MM.1S (cell line): ENCODE results near the gene TNFRSF13B.
"Not testable (repeated sequence)": the region's sequence is repeated elsewhere in the genome, so short reads cannot be mapped to it uniquely, and the experiment has no call there.

ENCODE experiments used
- DNase-seq: peaks from one replicate; pipeline ENCODE4 v3.0.0-alpha.2; 2015
- H2AFZ ChIP-seq: fragments of 300-600 bp; sonication (generic); 2 replicates; pipeline ENCODE4 v1.6.0; 2016; ENCODE audit warnings: antibody characterized with exemption, low read length
- H3F3A ChIP-seq: fragments of 300-600 bp; sonication (generic); 2 replicates; pipeline ENCODE4 v1.6.1; 2016; ENCODE audit warnings: mild to moderate bottlenecking, antibody characterized with exemption, low read length, moderate library complexity, mixed read lengths; ENCODE audit not compliant: insufficient read depth
- H3K27ac ChIP-seq: fragments of 300-600 bp; sonication (generic); 2 replicates; pipeline ENCODE4 v1.5.1; 2016; ENCODE audit warnings: mild to moderate bottlenecking, low read length
- H3K27me3 ChIP-seq: fragments of 300-600 bp; sonication (generic); replicated peaks from 2 replicates; pipeline ENCODE4 v1.6.0; 2016; ENCODE audit warnings: low read length; ENCODE audit not compliant: insufficient read depth
- H3K36me3 ChIP-seq: fragments of 300-600 bp; sonication (generic); replicated peaks from 2 replicates; pipeline ENCODE4 v1.6.1; 2016; ENCODE audit warnings: mild to moderate bottlenecking, low read length, mixed read lengths; ENCODE audit not compliant: insufficient read depth
- H3K4me1 ChIP-seq: fragments of 300-600 bp; sonication (generic); 2 replicates; pipeline ENCODE4 v1.6.1; 2016; ENCODE audit warnings: low read length, mixed read lengths
- H3K4me2 ChIP-seq: fragments of 300-600 bp; sonication (generic); 2 replicates; pipeline ENCODE4 v1.6.0; 2016; ENCODE audit warnings: low read depth, low read length
- H3K4me3 ChIP-seq: fragments of 300-600 bp; sonication (generic); 2 replicates; pipeline ENCODE4 v1.5.1; 2016; ENCODE audit warnings: low read length, mixed read lengths
- H3K79me2 ChIP-seq: fragments of 300-600 bp; sonication (generic); 2 replicates; pipeline ENCODE4 v1.6.1; 2016; ENCODE audit warnings: mixed run types, low read length, mixed read lengths
- H3K9ac ChIP-seq: fragments of 300-600 bp; sonication (generic); 2 replicates; pipeline ENCODE4 v1.6.1; 2016; ENCODE audit warnings: low read length, mixed read lengths
- H3K9me2 ChIP-seq: fragments of 300-600 bp; sonication (generic); replicated peaks from 2 replicates; pipeline ENCODE4 v1.6.1; 2016; ENCODE audit warnings: mild to moderate bottlenecking, low read length, mixed read lengths; ENCODE audit not compliant: insufficient read depth
- H3K9me3 ChIP-seq: fragments of 300-600 bp; sonication (generic); replicated peaks from 2 replicates; pipeline ENCODE4 v1.6.1; 2016; ENCODE audit warnings: mild to moderate bottlenecking, low read length, mixed read lengths; ENCODE audit not compliant: insufficient read depth
- H4K20me1 ChIP-seq: fragments of 300-600 bp; sonication (generic); 2 replicates; pipeline ENCODE4 v1.6.1; 2016; ENCODE audit warnings: mild to moderate bottlenecking, low read length, moderate library complexity, mixed read lengths; ENCODE audit not compliant: insufficient read depth
- EZH2 ChIP-seq: fragments of 300-600 bp; sonication (generic); optimal IDR thresholded peaks from 2 replicates; pipeline ENCODE3; 2017; ENCODE audit warnings: low read depth, mild to moderate bottlenecking, antibody characterized with exemption, low read length, mixed read lengths
- EZH2phosphoT487 ChIP-seq: fragments of 300-600 bp; sonication (generic); IDR thresholded peaks from 2 replicates; pipeline ENCODE4 v1.6.1; 2018; ENCODE audit warnings: antibody characterized with exemption, low read length
- TF ChIP-seq, protein P1 (sequence below): fragments of 300-600 bp; sonication (generic); IDR thresholded peaks from 2 replicates; pipeline ENCODE4 v1.5.1; 2016; ENCODE audit warnings: antibody characterized with exemption, low read length, mixed read lengths

Gene TNFRSF13B

DNA sequence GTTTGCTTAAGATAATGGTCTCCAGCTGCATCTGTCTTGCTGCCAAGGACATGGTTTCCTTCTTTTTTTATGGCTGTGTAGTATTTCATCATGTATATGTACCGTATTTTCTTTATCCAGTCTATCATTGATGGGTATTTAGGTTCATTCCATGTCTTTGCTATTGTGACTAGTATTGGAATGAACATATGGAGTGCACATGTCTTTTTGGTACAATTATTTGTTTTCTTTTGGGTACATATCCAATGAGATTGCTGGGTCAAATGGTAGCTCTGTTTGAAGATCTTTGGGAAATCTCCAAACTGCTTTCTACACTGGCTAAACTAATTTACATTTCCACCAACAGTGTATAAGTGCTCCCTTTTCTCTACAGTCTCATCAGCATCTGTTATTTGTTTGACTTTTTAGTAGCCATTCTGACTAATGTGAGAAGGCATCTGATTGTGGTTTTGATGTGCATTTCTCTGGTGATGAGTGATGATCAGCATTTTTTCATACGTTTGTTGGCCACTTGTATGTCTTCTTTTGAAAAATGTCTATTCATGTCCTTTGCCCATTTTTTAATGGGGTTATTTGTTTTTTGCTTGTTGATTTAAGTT lies 66.2 kb downstream of the TNFRSF13B start:
- Histone ChIP-seq H4K20me1 (no peaks in the 10 kb centered on the region), H3K4me2 (no peak overlapping the region), H3K4me1 (peaks cover 8% of the 10 kb centered on the region), H3K27ac (no peak overlapping the region), H3K9me2 (no peaks in the 10 kb centered on the region), H2AFZ (no peak overlapping the region), H3K4me3 (no peak overlapping the region), H3K27me3 (0 out of 2 replicates have a peak, but pooled peaks cover 9% of the 10 kb centered on the region), H3K9me3 (no peaks in the 10 kb centered on the region), H3K79me2 (no peaks in the 10 kb centered on the region), H3K36me3 (no peaks in the 10 kb centered on the region), H3K9ac (no peak overlapping the region), H3F3A (peaks cover 10% of the 10 kb centered on the region)
- DNase-seq, result peak; percentile 19
- TF ChIP-seq EZH2phosphoT487 (no peak), EZH2 (no peak)
- TF ChIP-seq, protein P1, sequence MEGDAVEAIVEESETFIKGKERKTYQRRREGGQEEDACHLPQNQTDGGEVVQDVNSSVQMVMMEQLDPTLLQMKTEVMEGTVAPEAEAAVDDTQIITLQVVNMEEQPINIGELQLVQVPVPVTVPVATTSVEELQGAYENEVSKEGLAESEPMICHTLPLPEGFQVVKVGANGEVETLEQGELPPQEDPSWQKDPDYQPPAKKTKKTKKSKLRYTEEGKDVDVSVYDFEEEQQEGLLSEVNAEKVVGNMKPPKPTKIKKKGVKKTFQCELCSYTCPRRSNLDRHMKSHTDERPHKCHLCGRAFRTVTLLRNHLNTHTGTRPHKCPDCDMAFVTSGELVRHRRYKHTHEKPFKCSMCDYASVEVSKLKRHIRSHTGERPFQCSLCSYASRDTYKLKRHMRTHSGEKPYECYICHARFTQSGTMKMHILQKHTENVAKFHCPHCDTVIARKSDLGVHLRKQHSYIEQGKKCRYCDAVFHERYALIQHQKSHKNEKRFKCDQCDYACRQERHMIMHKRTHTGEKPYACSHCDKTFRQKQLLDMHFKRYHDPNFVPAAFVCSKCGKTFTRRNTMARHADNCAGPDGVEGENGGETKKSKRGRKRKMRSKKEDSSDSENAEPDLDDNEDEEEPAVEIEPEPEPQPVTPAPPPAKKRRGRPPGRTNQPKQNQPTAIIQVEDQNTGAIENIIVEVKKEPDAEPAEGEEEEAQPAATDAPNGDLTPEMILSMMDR, result no peak

DNA sequence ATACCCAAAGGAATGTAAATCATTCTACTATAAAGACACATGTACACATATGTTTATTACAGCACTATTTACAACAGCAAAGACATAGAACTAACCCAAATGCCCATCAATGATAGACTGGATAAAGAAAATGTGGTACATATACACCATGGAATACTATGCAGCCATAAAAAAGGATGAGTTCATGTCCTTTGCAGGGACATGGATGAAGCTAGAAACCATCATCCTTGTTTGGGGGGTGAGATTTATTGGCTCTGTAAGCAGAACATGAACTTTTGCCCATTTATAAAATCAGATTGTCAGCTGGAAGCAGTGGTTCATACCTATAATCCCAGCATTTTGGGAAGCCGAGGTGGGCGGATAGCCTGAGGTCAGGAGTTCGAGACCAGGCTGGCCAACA lies 68.8 kb downstream of the TNFRSF13B start:
- not testable (repeated sequence) for H3F3A ChIP-seq, H3K4me3 ChIP-seq, H2AFZ ChIP-seq, H3K36me3 ChIP-seq, H3K9me3 ChIP-seq, H3K9ac ChIP-seq, H3K79me2 ChIP-seq, H3K27ac ChIP-seq, H3K27me3 ChIP-seq, DNase-seq, H3K9me2 ChIP-seq, H3K4me2 ChIP-seq, H4K20me1 ChIP-seq, H3K4me1 ChIP-seq

DNA sequence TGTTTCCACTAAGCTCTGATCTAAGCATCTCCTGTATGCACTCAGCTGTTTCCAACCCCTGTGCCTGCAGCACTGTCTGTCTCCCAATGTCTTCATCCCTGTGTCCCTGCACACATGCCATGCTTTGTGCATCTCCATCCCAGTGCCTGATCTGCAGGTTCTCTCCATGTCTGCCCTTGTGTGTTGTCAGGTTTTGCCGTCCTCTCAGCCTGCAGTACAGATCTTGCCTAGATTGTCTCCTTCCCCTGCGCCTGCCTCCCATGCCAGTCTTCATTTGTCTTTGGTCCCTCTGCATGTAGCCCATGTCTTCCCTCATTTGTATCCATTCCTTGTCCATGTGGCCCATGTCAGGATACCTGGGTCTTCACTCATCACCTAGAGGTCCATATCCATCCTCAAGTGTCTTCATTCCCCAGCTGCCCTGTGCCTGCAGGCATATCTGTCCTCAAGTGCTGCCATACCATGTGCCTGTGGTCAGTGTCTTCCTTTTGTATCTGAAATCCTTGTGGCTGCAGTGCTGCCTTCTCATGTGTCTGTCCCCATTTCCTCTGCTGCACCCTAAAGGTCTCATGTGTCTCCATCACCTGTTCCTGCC lies 71.5 kb downstream of the TNFRSF13B start:
- Histone ChIP-seq H3K27me3 (0 out of 2 replicates have a peak, but pooled peaks cover 3% of the 10 kb centered on the region), H4K20me1 (no peaks in the 10 kb centered on the region), H3K4me2 (no peak overlapping the region), H2AFZ (no peak overlapping the region), H3K27ac (no peak overlapping the region), H3K9me2 (no peaks in the 10 kb centered on the region), H3K9ac (no peak overlapping the region), H3K4me3 (no peak overlapping the region), H3F3A (no peaks in the 10 kb centered on the region), H3K4me1 (no peaks in the 10 kb centered on the region), H3K79me2 (no peaks in the 10 kb centered on the region), H3K36me3 (no peaks in the 10 kb centered on the region), H3K9me3 (no peaks in the 10 kb centered on the region)
- no peak for TF ChIP-seq EZH2
- no peak for DNase-seq

DNA sequence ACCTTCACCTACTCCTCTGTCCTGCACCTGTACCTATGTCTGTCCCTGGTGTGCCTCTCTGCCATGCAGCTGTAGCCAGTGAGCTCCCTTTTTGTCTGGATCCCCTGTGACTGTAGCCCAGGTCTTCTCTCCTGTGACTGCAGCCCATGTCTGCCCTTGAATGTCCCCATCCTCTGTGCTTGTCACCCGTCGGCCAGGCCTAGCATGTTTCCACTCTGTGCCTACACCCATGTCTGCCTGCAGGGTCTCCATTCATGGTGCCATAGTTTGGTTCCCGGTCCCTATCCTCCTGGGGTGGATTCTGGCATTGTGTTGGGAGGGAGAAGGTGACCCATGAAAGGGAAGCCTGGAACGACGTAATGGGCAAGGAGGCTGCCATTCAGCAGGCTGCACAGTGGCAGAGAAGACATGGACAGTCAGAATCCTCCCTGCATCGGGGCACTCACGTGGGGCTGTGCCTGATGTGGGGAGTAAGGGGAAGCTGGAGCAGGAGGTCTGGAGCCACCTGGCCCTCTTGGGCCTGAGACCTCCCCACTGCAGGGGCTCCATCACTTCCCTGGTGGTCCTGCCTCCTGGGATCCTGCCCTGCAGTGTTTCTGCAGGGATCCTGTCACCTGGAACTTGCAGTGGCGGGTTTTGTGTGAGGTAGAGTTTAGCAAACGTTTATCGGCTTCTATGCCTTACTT lies 74.6 kb downstream of the TNFRSF13B start:
- H3K9me3 ChIP-seq, DNase-seq, H3K27me3 ChIP-seq, H4K20me1 ChIP-seq, H3F3A ChIP-seq, H3K27ac ChIP-seq, H3K36me3 ChIP-seq, H3K9me2 ChIP-seq, H3K4me1 ChIP-seq, H3K79me2 ChIP-seq, H3K4me2 ChIP-seq, H3K4me3 ChIP-seq, H3K9ac ChIP-seq, H2AFZ ChIP-seq: not testable (repeated sequence)

DNA sequence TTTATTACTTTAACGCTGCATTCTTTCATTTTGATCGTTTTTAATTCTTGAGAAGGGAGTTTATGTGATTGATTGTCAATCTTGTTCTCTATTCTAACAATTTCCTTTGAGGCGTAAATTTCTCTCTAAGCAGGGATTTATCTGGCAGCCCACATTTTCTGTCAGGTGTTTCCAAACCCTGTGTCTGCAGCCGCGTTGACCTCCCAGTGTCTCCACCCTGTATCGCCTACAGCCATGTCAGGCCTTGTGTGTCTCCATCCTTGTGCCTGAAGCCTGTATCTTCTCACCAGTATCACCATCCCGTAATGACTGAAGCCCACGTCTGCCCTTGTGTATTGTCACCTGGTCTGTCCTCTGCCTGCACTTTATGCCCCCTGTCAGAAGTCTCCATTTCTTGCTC lies 75.7 kb downstream of the TNFRSF13B start:
- not testable (repeated sequence) for H3K9ac ChIP-seq, H3K27ac ChIP-seq, H2AFZ ChIP-seq, H3K4me2 ChIP-seq, H3K4me3 ChIP-seq, H3K9me3 ChIP-seq, H3K27me3 ChIP-seq, H3F3A ChIP-seq, H3K36me3 ChIP-seq, H4K20me1 ChIP-seq, H3K4me1 ChIP-seq, H3K9me2 ChIP-seq, H3K79me2 ChIP-seq, DNase-seq

DNA sequence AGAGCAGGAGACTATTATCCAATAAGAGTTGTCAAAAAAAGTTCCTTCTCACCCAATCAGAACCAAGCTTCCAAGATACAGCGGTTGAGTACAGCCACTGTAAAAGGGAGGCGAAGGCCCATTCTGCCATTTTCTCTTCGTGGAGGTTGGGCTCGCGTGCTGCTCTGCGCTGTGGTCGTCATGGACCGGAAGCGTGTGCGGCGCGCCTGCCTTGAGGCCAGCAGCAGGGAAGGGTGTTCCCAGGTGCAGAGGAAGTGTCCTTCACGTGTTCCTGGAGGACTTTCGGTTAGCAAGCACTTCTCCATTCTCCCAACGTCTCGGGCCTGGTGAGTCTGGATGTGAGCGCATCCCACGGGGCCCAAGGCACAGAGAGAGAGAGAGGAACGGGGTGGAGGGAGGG lies 78.4 kb downstream of the TNFRSF13B start:
- not testable (repeated sequence) for H3K4me2 ChIP-seq, H3K36me3 ChIP-seq, H4K20me1 ChIP-seq, H3K9me2 ChIP-seq, H3K4me1 ChIP-seq, H2AFZ ChIP-seq, DNase-seq, H3K9me3 ChIP-seq, H3K4me3 ChIP-seq, H3K27me3 ChIP-seq, H3F3A ChIP-seq, H3K9ac ChIP-seq, H3K79me2 ChIP-seq, H3K27ac ChIP-seq
